ENCODE results near the gene PCNX1.

GRCh38 chr14:70906793-70907175 is 475 bp upstream of the PCNX1 start:
- TF ChIP-seq POLR2A (IDR thresholded peaks at IDR 0.05; ENCODE audit: low read depth, low read length) (no peak), CTCF (conservative IDR thresholded peaks at IDR 0.05; ENCODE audit: low read depth, low read length) (no peak), SMC3 (IDR thresholded peaks at IDR 0.05; ENCODE audit: low read depth, low read length) (no peak), RAD21 (IDR thresholded peaks at IDR 0.05; ENCODE audit: low read length) (no peak), RFX5 (IDR thresholded peaks at IDR 0.05; ENCODE audit: low read depth, low read length) (no peak)
